Measurements from ENCODE around the gene UQCRH.
"Not testable (repeated sequence)": the region's sequence is repeated elsewhere in the genome, so short reads cannot be mapped to it uniquely, and the experiment has no call there.

The UQCRH gene

GRCh38 chr1:46365796-46366195, 62.3 kb downstream of the UQCRH start:
- not testable (repeated sequence) for FAIRE-seq

More at GRCh38 chr1:46365796-46366195, 62.3 kb downstream of the UQCRH start:
- not testable (repeated sequence) for DNase-seq (ENCODE audit: extremely low spot score, insufficient read length, low read depth)

Measured in GM18507 (cell line).